Brain microvascular endothelial cell (primary cell): ENCODE measurements around the gene CACNA1D.

ENCODE experiments used
- DNase-seq: peaks from one replicate; pipeline ENCODE4 v3.0.0-alpha.2; 2020
- H3K27ac ChIP-seq: fragments of 250-450 bp; sonication (Bioruptor Pico); 2 replicates; pipeline ENCODE4 v1.5.1; 2020; ENCODE audit warnings: mild to moderate bottlenecking, moderate library complexity
- H3K27me3 ChIP-seq: fragments of 250-450 bp; sonication (Bioruptor Pico); replicated peaks from 2 replicates; pipeline ENCODE4 v1.5.1; 2020; ENCODE audit warnings: mild to moderate bottlenecking
- H3K36me3 ChIP-seq: fragments of 250-450 bp; sonication (Bioruptor Pico); replicated peaks from 2 replicates; pipeline ENCODE4 v1.5.1; 2020; ENCODE audit warnings: mild to moderate bottlenecking
- H3K4me3 ChIP-seq: 2 replicates; pipeline ENCODE4 v1.5.1; 2011; ENCODE audit warnings: low read depth, mild to moderate bottlenecking, control low read depth, low read length, moderate library complexity
- in situ Hi-C: cut with HindIII; loops from 2 replicates; pipeline ENCODE4 v1.10.0; 2017; ENCODE audit warnings: low sequenced_read_pairs, low pct_ligation_motif_present
- TF ChIP-seq, protein P1 (sequence below): IDR thresholded peaks from 2 replicates; pipeline ENCODE4 v1.5.1; 2011; ENCODE audit warnings: low read depth, mild to moderate bottlenecking, moderate library complexity, low read length, control low read depth, inconsistent platforms; ENCODE audit errors: missing control alignments

The CACNA1D gene

DNA sequence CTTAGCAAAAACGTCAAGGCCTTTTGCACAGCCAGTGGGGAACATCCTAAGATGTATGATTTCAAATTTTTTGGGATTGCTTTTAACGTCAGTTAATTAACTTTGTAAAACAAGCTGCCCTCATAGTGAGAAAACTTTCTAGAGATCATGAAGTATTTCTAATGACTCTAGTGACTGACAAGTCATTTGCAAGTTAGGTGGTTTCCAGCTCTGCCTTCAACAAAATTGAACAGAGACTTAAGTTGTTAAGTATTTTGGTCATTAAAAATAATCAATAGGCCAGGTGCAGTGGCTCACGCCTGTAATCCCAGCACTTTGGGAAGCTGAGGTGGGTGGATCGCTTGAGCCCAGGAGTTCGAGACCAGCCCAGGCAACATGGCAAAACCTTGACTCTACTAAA lies 280.6 kb downstream of the CACNA1D start:
- no peak for DNase-seq
- Histone ChIP-seq H3K4me3 (no peak overlapping the region), H3K27me3 (no peaks in the 10 kb centered on the region), H3K36me3 (no peaks in the 10 kb centered on the region), H3K27ac (no peak overlapping the region)
- TF ChIP-seq, protein P1, sequence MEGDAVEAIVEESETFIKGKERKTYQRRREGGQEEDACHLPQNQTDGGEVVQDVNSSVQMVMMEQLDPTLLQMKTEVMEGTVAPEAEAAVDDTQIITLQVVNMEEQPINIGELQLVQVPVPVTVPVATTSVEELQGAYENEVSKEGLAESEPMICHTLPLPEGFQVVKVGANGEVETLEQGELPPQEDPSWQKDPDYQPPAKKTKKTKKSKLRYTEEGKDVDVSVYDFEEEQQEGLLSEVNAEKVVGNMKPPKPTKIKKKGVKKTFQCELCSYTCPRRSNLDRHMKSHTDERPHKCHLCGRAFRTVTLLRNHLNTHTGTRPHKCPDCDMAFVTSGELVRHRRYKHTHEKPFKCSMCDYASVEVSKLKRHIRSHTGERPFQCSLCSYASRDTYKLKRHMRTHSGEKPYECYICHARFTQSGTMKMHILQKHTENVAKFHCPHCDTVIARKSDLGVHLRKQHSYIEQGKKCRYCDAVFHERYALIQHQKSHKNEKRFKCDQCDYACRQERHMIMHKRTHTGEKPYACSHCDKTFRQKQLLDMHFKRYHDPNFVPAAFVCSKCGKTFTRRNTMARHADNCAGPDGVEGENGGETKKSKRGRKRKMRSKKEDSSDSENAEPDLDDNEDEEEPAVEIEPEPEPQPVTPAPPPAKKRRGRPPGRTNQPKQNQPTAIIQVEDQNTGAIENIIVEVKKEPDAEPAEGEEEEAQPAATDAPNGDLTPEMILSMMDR = no peak
- in situ Hi-C loops = no loop called here

DNA sequence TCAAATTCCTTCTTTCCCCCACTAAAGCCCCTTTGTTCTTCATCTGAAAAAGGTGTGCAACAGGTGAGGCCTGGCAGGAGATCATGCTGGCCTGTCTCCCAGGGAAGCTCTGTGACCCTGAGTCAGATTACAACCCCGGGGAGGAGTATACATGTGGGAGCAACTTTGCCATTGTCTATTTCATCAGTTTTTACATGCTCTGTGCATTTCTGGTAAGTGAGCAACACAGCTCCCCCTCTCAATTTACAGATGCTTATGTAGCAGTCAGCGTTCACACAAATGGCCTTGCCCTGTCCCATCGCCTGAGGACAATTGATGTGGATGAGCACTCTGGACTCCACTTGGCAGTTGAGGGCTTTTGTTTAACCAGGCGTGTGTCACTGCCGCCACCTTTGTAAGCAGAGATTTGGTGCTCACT lies 281.4 kb downstream of the CACNA1D start:
- Histone ChIP-seq H3K27ac (no peak overlapping the region), H3K4me3 (no peak overlapping the region), H3K36me3 (no peaks in the 10 kb centered on the region), H3K27me3 (no peaks in the 10 kb centered on the region)
- TF ChIP-seq, protein P1 = no peak
- DNase-seq = no peak
- in situ Hi-C loops = no loop called here

DNA sequence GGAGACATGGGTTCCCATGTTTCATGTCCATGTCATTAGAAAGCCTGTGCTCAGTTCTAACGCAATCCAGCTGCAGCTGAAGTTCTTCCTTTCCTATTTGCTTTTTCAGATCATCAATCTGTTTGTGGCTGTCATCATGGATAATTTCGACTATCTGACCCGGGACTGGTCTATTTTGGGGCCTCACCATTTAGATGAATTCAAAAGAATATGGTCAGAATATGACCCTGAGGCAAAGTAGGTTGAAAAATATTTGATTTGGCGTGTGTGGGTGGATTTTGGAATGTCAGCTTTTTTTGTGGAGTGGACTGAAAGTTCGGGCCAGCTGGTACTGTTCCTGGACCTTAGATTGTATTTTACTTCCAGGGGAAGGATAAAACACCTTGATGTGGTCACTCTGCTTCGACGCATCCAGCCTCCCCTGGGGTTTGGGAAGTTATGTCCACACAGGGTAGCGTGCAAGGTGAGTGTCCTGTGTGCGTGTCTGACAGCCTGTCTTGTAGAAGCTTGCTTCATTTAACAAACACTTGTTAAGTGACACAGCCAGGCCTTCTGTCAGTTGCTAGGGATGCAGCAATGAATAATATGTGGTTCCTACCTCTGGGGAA lies 282.2 kb downstream of the CACNA1D start:
- TF ChIP-seq, protein P1 = no peak
- Histone ChIP-seq H3K36me3 (no peaks in the 10 kb centered on the region), H3K4me3 (no peak overlapping the region), H3K27ac (no peak overlapping the region), H3K27me3 (no peaks in the 10 kb centered on the region)
- DNase-seq = no peak
- in situ Hi-C loops = no loop called here

DNA sequence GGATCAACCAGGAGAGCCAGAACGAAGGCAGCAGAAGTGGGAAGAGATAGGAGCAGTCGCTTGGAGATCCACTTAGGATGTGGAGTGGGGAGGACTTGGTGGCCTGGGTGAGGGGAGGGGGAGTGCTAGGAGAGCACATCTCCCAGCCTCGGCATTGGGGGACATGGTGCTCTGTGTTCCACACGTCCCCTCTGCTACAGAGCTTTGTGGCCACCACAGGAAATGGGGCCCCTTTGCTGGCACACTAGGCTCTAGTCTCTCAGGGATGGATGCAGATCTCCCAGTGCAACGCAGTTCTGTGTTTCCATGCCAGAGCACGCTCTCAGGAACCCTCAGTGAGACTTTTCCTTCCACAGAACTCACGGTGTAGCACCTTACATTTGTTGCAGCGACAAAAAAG lies 283.1 kb downstream of the CACNA1D start:
- in situ Hi-C loops = no loop called here
- TF ChIP-seq, protein P1 = no peak
- Histone ChIP-seq H3K4me3 (no peak overlapping the region), H3K27ac (no peak overlapping the region), H3K36me3 (no peaks in the 10 kb centered on the region), H3K27me3 (no peaks in the 10 kb centered on the region)
- no peak for DNase-seq

DNA sequence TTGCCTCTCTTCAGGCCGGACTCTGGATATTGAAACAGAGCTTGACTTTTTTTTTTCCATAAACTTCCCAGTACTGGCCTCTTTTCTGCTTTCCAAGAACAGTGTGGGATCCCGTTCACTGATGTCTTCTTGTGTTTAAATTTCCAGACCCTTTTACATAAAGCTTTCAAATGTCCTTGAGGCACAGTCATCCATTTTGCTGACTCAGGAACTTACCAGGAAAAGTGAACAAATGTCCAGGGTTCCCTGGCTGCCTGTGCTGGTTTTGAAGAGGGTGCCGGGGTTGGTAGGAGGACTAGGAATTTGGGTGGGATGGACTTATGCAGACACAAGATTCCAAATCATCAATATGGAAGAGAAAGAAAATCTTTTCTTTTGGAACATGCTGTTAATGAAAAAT lies 283.7 kb downstream of the CACNA1D start:
- TF ChIP-seq, protein P1 = no peak

DNA sequence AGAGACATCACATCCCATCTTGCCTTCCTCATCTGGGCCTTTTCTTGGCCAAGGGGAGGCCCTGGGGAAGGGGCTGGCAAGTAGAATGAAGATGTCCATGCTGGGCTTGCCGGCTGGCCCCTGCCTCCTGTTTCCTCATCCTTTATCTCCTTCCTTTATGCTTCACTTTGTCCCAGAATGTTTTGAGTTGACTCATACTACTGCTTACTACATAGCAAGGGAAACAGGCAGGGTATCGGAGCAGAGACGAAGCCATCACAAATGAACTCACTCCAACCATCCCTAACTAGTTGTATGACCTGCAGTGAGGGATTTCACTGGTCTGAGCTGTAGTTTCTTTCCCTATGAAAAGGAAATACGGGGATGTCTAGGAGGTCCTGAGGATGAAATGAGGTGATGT lies 285.8 kb downstream of the CACNA1D start:
- H3K4me3 ChIP-seq = no peak overlapping the region
- no peak for DNase-seq
- H3K27me3 ChIP-seq = no peaks in the 10 kb centered on the region
- TF ChIP-seq, protein P1 = no peak
- in situ Hi-C loops = no loop called here
- no peaks in the 10 kb centered on the region for H3K36me3 ChIP-seq
- H3K27ac ChIP-seq = no peak overlapping the region

More for the DNA sequence above, 283.7 kb downstream of the CACNA1D start:
- in situ Hi-C loops = no loop called here
- no peak overlapping the region for H3K27ac ChIP-seq
- no peak overlapping the region for H3K4me3 ChIP-seq
- DNase-seq = no peak
- H3K27me3 ChIP-seq = no peaks in the 10 kb centered on the region
- H3K36me3 ChIP-seq = no peaks in the 10 kb centered on the region
